Myocyte (in vitro differentiated cells): ENCODE results near the gene UCN3. TPM values are rescaled to one million over a fixed set of nuclear protein-coding genes. Genes with fewer than 3 reads are reported as not detected.
"Not testable (repeated sequence)": the region's sequence is repeated elsewhere in the genome, so short reads cannot be mapped to it uniquely, and the experiment has no call there.

Source experiments
- DNase-seq: peaks from one replicate; pipeline ENCODE4 v3.0.0-alpha.2; 2012; ENCODE audit warnings: low read depth
- total RNA-seq: library from RNA; depleted of rRNA; stranded (reverse); fragments of >200 nt; gene quantifications from 2 replicates; pipeline ENCODE4 v1.2.3, GENCODE V29; 2014

Gene UCN3
- total RNA-seq, 1 donor from 2014 or later = not detected

DNA sequence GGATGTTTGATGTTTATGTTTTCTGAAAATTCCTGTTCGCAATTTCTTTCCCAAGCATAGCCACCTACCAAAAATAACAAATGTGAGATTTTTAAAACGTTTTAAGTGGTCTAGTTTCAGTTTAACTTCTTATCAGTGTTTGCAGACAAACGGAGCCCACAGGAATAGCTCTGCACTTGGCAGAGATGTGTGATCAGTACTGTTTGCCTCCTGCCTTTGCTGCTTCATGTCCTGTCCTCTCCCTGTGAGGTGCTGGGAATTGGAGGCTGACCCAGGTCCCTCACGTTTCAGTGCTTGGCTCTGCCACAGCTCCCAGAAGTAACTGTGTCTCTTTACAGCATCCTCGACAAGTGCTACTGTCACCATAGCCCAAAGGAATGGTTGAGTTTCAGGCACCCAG lies 1.2 kb downstream of the UCN3 start:
- no peak for DNase-seq

- no peak for DNase-seq
Measured at GRCh38 chr10:5369362-5370158, 4.8 kb downstream of the UCN3 start.

- DNase-seq = no peak
Measured at GRCh38 chr10:5370493-5371352, 6.0 kb downstream of the UCN3 start.

DNA sequence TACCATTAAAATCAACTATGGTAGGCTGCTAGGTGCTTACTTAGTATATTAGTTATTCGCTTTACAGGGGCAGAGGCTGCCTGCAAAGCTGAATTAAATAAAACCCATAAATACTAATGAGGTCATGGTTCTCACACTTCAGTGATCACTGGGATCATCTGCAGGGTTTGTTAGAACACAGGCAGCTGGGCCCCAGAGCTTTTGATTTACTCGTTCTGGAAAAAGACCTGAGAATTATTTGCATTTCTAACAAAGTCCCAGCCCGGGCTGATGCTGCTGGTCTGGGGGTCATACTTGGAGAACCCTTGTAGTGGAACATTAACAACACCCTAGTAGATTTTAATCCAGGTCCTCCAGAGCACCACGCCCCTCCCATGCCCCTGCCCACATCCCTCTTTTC lies 8.5 kb downstream of the UCN3 start:
- DNase-seq = no peak

- DNase-seq = no peak
Measured at GRCh38 chr10:5373891-5374611, 9.3 kb downstream of the UCN3 start.

DNA sequence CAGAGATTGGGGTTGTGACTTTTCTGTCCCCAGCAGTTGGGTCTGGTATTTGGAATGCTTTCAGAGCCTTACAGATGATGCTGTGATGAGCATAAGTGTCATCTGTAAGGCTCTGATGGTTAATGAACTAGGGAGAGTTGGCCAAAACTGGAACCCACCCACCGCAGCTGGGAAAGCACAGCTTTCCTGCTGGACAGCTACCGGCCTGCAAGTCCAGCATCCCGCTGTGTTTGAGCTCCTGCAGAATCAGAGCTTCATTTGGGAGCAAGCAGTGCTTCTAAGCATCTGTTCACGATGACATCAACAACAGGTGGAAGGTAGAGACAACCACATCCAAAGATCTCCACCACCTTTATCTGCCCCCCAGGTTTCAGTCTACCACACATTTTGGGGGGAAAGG lies 11.7 kb downstream of the UCN3 start:
- DNase-seq = peak; percentile 31

DNA sequence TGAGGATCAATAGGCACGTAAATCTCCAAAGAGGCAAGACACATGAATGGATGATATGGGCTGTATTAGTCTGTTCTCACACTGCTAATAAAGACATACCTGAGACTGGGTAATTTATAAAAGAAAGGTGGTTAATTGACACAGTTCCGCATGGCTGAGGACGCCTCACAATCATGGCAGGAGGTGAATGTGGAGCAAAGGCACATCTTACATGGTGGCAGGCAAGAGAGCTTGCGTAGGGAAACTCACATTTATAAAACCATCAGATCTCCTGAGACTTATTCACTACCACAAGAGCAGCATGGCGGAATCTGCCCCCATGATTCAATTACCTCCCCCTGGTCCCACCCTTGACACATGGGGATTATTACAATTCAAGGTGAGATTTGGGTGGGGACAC lies 14.4 kb downstream of the UCN3 start:
- DNase-seq = not testable (repeated sequence)

GRCh38 chr10:5380395-5380794 lies 15.6 kb downstream of the UCN3 start:
- not testable (repeated sequence) for DNase-seq

- DNase-seq = no peak
Measured at GRCh38 chr10:5381187-5381586, 16.4 kb downstream of the UCN3 start.

GRCh38 chr10:5385224-5385623 lies 20.5 kb downstream of the UCN3 start:
- no peak for DNase-seq

GRCh38 chr10:5387169-5387568 lies 22.4 kb downstream of the UCN3 start:
- no peak for DNase-seq

- DNase-seq = no peak
Measured at GRCh38 chr10:5390607-5391205, 25.9 kb downstream of the UCN3 start.

GRCh38 chr10:5391790-5392189 lies 27.0 kb downstream of the UCN3 start:
- no peak for DNase-seq

DNA sequence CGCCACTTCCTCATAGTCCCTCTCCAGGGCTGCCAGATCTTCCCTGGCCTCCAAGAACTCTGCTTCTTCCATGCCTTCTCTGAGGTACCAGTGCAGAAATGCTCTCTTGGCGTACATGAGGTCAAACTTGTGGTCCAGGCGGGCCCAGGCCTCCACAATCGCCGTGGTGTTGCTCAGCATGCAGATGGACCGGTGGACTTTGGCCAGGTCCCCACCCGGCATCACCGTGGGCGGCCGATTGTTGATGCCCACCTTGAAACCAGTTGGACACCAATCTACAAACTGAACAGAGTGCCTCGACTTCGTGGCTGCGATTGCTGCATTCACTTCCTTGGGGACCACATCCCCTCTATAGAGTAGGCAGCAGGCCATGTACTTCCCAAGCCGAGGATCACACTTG lies 28.8 kb downstream of the UCN3 start:
- DNase-seq = no peak

DNA sequence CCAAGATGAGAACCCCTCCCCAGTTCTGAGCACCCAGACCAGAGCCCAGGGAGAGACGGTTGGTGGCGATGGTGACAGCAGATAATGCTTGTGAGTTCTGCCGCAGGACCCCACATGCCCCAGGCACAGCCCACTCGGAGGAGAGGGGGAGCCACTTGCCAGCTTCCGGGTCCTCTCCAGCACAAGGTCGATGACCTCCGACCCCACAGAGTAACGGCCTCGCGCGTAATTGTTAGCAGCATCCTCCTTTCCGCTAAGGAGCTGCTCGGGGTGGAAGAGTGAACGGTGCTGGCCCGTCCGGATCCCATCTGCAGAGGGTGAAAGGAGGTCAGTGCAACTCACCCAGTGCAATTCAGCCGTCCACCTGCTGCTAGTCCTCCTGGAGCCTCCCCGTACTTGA lies 30.4 kb downstream of the UCN3 start:
- no peak for DNase-seq

- no peak for DNase-seq
Measured at GRCh38 chr10:5396556-5397300, 32.0 kb downstream of the UCN3 start.

DNA sequence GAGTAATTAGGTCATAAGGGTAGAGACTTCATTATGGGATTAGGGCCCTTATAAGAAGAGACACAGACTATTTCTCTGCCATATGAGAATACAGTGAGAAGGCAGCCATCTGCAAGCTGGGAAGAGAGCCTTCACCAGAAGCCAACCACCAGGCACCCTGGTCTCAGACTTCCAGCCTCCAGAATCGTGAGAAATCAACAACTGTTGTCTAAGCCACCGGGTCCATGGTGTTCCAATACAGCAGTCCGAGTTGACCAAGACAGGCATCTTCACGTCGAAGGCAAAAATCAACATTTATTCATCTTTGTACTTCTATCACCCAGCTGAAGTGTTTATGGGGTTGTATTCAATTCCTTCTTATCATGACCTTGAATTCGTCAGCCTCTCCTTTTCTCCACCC lies 34.6 kb downstream of the UCN3 start:
- DNase-seq = no peak

- peak; percentile 64 for DNase-seq
Measured at GRCh38 chr10:5400468-5401240, 35.9 kb downstream of the UCN3 start.

- DNase-seq = no peak
Measured at GRCh38 chr10:5402798-5403197, 38.0 kb downstream of the UCN3 start.
